NCI-H1694 (cell line): Measurements from ENCODE around the gene PSME2.

Experiments
- DNase-seq: peaks from one replicate; lab custom pipeline; 2025; lab: John Stamatoyannopoulos, UW

PSME2 gene

DNA sequence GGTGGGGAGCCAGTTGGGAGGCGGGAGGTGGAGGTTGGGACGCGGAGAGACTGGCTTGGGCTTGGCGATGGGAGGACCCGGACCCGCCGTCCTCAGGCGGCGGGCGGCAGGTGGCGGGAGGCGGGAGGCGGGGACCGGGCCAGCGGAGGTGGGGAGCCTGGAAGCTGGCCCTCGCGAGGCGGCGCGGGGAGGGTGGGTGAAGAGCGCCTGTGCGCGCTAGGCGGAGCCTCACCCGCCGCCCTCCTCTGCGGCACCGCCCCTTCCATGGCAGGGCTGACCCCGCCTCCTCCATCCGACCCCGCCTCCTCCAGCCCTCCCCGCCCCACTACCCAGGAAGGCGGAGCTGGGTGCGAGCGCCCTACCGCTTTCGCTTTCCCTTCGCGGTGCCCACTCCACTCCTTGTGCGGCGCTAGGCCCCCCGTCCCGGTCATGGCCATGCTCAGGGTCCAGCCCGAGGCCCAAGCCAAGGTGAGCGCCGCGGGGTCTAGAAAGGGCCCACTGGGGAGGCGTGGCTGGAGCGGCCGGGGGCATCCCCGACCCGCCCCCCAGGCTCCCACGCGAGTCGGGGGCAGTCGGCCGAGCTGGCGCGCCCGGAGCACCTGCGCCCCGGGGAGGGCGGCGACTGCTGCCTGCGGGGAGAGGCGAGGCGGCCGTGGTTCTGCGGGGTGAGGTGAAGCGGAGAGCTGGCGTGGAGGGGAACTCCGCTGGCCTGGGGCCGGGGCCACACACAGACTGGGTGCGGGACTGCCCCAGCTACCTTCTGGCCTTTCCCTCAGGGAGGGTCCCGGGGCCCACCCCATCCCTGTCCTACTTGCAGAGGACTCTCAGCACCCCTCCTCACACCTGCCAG, 10.4 kb downstream of the PSME2 start, which contains the start of gene PSME1:
Gene PSME1, plus strand, starts transcription at position 361 of the 850 bp plus-strand sequence. Its CDS starts 69 bp downstream, at position 430.
- peak; percentile 84 for DNase-seq

DNA sequence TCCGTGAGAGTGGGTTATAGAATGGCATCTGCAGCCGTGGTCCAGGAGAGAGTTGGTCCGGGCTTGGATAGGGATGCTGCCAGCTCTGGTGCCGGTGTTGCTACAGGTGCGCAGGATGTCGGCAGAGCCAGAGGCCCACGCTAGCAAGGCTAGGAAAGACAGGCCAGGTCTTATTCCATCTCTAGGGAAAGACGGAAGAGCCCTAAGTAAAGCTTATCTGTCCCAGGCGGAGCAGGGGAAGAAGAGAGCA, 10.9 kb downstream of the PSME2 start:
- no peak for DNase-seq

DNA sequence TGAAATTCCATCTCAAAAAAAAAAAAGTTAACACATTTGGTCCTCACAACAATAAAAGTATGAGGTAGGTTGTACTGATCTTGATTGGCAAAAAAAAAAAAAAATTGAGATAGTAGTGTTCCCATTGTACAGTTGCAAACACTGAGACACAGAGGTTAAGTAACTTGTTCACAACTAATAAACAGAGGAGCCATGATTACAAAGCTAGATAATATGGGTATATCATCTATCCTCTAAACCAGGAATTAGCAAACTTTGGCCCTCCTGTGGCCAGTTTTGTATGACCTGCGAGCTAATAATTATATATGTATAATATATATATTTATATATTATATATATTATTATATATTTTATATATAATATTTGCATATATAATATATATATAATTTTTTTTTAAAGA, 12.7 kb downstream of the PSME2 start:
- no peak for DNase-seq

DNA sequence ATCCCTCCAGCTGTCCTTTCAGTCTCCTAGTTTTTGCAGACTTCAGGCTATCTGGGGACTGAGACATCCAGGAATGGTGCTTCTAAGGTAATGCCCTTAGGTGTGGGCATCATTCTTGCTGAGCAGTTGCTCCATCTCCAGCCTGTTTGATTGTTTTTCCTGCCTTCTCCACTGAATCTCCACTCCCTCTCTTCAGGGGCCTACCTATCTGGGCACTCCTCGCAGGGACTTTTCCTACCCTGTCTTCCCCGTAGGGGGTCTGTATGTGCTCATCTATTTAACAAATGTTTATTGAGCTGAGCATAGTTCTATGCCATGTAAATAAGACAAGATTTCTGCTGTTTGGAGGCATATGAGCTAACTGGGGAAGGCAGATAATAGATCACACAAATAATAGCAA, 13.4 kb downstream of the PSME2 start:
- DNase-seq: no peak

DNA sequence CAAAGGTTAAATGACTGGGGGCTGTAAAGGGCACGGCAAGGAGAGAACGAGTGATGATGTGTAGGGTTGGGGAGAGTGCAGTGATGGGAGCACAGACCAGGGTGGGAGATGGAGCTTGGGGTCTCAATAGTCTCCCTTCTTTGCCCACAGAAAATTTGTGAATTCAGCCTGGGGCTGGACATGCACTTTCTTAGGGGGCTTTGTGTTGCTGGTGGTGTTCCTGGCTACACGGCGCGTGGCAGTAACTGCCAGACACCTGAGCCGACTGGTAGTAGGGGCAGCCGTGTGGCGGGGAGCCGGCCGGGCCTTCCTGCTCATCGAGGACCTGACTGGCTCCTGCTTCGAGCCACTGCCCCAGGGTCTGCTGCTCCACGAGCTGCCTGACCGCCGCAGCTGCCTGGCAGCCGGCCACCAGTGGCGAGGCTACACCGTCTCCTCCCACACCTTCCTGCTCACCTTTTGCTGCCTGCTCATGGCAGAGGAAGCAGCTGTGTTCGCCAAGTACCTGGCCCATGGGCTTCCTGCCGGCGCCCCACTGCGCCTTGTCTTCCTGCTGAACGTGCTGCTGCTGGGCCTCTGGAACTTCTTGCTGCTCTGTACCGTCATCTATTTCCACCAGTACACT, 14.2 kb downstream of the PSME2 start:
- DNase-seq: no peak

DNA sequence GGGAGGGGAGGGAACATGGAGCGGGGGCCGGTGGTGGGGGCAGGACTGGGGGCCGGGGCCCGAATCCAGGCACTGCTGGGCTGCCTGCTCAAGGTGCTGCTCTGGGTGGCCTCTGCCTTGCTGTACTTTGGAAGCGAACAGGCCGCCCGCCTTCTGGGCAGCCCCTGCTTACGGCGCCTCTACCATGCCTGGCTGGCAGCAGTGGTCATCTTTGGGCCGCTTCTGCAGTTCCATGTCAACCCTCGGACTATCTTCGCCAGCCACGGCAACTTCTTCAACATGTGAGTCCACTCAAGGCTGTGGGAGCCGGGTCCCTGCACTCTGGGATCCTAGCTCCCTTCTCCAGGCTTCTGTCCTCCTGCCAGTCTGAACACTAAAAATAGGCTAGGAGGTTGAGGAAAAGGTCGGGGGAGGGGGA, 14.9 kb downstream of the PSME2 start:
- DNase-seq: no peak

DNA sequence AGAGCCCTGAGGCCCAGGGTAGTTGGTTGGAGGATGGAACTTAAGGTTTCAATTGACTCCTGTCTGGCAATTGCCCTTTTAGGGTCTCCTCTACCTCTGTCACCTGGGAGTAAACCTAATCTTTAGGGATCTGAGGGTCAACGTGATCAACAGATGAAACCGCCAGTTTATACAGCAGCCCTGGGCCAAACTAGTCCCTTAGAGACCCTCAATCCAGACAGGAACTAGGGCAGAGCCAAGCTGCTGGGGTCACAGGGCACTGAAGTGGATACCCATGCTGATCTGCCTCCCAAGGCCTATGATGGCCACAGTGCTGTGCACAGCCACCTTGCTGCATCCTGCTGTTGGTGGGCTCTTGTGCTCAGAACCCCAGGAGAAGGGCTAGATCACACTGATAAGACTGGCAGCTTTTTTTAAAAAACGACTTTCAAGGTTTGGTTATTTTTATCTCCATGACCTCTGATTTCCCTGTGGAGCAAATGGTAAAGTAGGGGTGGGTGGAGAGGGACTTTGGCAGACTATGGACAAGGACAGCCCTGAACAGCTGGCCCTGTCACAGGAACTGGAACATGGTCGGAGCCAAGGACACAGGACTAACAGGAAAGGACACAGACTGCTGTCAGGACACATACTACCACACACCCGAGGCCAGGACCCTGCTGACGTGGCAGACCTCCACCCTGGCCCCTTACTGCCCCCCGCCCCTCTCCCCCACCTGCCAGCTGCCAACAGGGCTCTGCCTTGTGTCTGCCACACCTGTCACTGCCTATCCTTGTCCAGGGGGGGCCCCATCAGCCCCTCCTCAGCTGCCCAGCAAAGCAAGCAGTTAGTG, 15.5 kb downstream of the PSME2 start:
- DNase-seq: no peak

DNA sequence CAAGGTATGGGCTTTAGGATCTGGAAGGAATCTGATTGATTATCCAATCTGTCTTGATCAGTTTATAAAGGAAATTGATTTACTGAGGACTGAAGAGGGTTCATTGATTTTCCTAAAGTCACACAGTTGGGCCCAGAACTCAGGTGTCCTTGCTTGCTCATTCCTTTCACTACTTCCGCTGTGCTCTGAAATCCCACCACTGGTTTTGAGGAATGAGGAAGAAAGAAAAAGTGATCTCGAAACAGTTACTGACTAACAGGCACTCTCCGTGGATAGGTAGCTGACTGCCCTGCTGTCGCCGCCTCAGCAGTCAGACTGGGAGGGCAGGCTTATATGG, 16.1 kb downstream of the PSME2 start, which contains the start of gene FITM1:
Gene FITM1, plus strand, starts transcription at position 280 of the 337 bp plus-strand sequence. CDS start 905 bp downstream, outside the sequence.
- no peak for DNase-seq

DNA sequence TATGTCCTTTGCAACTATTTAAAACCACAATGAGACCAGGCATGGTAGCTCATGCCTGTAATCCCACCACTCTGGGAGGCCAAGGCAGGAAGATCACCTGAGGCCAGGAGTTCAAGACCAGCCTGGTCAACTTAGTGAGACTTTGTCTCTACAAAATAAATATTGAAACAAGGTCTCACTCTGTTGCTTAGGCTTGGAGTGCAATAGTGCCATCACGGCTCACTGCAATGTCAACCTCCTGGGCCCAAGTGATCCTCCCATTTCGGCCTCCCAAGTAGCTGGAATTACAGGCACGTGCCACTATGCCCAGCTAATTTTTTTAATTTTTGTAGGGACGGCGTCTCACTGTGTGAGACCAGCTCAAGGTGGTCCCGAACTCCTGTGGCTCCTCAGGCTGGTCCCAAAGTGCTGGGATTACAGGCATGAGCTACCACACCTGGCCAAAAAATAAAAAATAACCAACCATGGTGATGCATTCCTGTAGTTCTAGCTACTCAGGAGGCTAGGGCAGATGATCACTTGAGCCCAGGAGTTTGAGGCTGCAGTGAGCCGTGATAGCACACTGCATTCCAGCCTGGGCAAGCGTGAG, 16.9 kb downstream of the PSME2 start:
- no peak for DNase-seq

DNA sequence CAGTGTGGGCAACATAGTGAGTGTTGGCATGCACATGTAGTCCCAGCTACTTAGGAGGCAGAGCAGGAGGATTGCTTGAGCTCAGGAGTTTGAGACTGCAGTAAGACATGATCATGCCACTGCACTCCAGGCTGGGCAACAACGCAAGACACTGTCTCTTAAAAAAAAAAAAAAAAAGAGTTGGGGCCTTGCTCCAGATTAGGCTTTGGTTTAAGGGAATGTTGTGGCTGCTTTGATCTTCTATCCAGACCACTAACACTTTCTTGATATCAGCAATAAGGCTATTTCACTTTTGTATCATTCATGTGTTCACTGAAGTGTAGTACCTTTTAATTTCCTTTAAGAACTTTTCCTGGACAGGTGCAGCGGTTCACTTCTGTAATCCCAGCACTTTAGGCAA, 18.7 kb downstream of the PSME2 start:
- no peak for DNase-seq

DNA sequence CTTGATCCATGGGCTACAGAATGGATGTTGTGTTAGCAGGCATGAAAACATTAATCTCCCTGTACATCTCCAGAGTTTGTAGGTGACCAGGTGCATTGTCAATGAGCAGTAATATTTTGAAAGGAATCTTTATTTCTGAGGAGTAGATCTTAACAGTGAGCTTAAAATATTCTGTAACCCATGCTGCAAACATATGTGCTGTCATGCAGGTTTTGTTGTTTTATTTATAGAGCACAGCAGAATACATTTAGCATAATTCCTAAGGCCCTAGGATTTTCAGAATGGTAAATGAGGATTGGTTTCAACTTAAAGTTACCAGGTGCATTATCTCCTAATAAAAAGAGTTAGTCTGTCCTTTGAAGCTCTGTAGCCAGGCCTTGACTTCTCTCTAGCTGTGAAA, 19.5 kb downstream of the PSME2 start:
- no peak for DNase-seq

DNA sequence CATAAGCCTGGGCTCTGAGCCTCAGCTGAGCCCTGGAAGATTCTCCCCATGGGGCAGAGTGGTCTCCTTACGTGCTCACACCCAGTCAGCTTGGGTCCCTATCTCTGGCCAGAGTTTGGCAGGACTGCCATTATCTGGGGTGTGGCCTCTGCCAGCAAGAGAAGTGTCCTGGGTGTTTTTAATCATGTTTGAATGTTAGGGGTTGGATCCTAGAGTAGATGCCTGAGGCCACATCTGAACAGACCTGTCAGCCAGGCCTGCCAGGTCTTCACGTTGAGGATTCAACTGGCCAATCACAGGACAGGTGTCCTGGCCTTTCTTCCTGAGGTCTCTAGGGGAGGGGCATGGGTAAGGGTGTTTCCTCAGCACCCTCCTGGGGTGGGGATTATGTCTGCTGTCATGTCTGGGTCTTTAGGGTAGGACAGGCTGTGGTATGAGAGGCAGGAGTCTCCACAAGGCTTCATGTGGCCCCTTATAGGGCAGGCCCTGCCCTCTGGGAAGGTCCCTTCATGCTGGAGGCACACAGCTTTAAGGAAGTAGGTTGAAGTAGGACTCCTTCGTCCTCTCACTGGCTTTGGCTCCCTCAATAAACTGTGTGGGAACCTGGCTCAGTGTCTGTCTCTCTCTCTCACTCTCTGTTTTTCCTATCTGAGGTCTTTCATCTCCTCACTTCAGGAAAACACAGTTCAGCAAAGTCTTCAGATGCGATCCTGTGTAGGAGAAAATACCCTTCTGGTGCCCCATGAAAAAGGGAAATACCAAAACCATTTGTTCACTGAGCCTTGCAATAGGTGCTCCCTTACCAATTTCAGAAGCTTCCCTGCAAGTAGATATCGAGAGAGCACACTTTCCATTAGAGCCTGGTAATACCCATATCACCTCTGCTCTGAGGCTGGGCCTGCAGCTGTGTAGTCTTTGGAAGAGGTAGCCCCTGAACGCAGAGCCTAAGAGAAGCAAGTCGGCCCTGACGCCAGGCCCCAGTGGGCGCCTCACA, 22.7 kb downstream of the PSME2 start:
- DNase-seq: no peak

DNA sequence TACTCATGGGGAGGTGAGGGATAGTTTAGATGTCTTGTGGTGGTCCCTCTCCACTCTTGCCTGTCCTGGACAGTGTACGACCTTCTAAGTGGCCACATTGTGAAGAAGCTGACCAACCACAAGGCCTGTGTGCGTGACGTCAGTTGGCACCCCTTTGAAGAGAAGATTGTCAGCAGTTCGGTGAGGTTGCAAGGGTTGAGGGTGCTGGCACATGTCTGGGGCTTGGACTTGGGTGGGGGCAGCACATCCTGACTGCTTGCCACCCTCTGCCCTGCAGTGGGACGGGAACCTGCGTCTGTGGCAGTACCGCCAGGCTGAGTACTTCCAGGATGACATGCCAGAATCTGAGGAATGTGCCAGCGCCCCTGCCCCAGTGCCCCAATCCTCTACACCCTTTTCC, 23.5 kb downstream of the PSME2 start:
- no peak for DNase-seq

DNA sequence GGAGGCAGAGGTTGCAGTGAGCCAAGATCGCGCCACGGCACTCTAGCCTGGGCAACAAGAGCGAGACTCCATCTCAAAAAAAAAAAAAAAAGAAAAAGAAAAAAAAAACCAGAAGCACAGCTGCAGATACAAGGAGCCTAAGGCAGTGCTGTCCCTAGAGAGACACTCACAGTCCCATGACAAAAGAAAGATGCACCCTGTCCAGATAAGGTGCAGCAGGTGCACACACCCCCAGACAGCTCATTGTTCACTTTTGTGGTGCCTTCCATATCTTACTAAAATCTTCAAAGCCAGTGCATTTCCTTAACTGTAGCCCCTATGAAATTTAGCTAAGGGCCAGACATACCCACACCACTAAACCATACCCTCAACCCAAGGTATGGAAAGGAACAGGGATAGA, 24.0 kb downstream of the PSME2 start:
- no peak for DNase-seq

DNA sequence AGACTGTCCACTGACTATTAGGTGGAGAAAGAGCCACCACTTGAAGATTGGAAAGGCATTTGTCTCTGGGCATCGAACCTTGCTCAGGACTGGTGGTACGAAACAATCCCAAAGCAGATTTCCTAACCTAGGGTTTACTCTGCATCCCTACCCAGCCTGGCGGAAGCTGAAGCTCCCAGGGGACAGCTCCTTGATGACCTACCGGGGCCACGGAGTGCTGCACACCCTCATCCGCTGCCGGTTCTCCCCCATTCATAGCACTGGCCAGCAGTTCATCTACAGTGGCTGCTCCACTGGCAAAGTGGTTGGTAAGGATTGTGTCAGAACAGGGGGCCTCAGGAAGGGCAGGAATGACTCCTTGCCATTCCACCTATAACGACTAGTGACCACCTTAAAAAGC, 25.2 kb downstream of the PSME2 start:
- DNase-seq: no peak

DNA sequence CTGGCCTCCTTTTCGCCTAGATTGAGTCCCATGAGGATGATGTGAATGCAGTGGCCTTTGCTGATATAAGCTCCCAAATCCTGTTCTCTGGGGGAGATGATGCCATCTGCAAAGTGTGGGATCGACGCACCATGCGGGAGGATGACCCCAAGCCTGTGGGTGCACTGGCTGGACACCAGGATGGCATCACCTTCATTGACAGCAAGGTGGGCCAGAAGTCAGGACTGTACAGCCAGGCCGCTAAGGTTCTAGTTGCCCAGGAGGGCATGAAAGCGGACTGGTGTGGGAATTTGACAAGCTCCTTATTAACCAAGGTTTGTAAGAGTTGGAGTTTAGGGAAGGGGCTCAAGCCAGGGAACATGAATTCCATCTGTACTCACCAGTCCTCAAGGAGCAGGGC, 26.7 kb downstream of the PSME2 start:
- no peak for DNase-seq

DNA sequence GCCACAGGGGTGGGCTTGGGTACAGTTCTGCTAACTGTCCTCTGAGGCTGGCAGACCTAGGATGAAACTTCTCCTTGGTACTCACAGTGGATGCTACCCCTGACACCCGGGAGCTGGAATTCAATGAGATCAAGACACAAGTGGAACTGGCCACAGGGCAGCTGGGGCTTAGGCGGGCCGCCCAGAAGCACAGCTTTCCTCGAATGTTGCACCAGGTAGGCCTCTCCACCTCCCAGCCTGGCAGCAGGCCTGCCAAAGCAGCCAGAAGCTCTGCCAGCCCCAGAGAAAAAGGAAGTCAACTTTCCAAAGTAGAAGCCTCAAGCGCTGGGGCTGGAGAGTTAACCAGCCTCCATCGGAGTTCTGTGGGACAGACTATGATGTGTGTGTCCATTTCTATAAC, 29.2 kb downstream of the PSME2 start:
- no peak for DNase-seq

DNA sequence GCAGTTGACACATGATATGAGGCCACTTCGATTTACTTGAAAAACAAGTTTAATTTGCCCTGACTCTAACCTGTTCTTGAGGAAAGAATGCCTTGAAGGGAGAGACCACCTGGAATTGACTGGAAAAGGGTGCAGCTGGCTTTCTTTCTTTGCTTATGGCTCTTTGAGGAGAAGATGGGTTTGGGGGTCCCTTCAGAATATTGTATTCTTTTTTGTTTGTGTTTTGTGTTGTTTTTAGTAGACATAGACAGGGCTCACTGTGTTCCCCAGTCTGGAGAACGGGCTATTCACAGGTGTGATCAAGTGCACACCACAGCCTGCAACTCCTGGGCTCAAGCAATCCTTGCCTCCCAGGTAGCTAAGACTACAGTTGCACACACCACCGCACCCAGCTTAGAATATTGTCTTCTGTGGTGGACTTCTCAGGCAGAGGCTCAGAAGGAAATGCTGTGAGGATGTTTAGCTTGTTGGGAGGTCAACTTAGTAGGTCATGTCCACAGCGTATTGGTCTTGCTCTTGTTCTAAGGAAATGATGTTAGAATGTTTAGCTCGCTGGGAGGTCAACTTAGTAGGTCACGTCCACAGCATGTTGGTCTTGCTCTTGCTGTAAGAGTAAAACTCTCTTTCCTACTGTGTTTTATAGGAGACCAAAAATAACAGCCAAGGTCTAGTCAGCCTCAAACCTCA, 30.1 kb downstream of the PSME2 start:
- DNase-seq: no peak

DNA sequence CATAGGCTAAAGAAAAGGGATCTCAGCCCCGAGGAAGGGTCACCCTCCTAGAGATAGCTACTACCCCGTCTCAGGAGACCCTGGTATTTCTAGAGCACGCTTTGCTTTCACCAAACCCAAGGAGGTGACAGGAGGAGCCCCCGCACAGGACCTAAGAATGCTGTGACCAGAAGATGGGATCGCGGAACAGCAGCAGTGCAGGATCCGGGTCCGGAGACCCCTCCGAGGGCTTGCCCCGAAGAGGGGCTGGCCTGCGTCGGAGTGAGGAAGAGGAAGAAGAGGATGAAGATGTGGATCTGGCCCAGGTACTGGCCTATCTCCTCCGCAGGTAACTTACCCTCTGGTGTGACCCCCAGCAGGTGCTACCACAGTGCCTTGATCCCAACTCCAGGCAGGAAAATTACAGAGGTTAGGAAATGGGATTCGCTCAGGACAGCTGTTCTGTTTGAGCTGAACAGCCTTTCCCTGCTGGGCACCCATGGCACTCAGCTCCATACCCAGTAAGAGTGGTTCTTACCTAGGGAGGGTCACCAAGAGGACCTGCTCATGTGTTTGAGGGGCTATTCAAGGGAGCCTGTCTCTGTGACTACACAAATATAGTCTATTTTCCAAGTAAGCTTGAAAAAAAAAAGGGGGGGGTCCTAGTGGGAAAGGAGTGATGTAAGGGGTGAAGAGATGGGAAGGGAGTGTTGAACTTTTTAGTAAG, 30.8 kb downstream of the PSME2 start:
- no peak for DNase-seq
